ENCODE measurements around the gene DUSP6. TPM values are rescaled to one million over a fixed set of nuclear protein-coding genes. Genes with fewer than 3 reads are reported as not detected.

DUSP6 gene
- total RNA-seq (2022; extraction: Qiagen RNA extraction): 10.9 to 14.9 TPM (median 11.8 TPM) in 5 replicates

GRCh38 chr12:89352492-89353187 lies at the start of gene DUSP6:
Gene DUSP6 (minus strand): TSS chr12:89352501. CDS start chr12:89352039, 462 bp downstream.

Other genes with a start within 250 kb of the DUSP6 start
- gene GALNT4, start 172.3 kb upstream of the DUSP6 start, total RNA-seq (2022; extraction: Qiagen RNA extraction): 9.1 to 16.0 TPM (median 14.7 TPM) in 5 replicates
- gene POC1B, start 173.5 kb upstream of the DUSP6 start, total RNA-seq (2022; extraction: Qiagen RNA extraction): 13.5 to 20.8 TPM (median 19.8 TPM) in 5 replicates